ENCODE data around the gene UBE2G2. TPM values are rescaled to one million over a fixed set of nuclear protein-coding genes. Genes with fewer than 3 reads are reported as not detected.

Gene UBE2G2
- total RNA-seq, 2 donors from 2014 or later = 62.0 to 83.0 TPM

- no peak for DNase-seq
- ATAC-seq = no peak
- intact Hi-C loops (cut with DNase I) = no loop called here
Measured at GRCh38 chr21:44797775-44798174, 3.8 kb downstream of the UBE2G2 start.

GRCh38 chr21:44795342-44795741, 6.3 kb downstream of the UBE2G2 start:
- DNase-seq = no peak
- intact Hi-C loops (cut with DNase I) = no loop called here
- ATAC-seq = no peak

GRCh38 chr21:44793592-44794374, 7.8 kb downstream of the UBE2G2 start:
- DNase-seq = no peak
- intact Hi-C loops (cut with DNase I) = loop anchor here in 1 of 2 donors (2.0 kb wide), 1 partner anchor 283 kb away; no protein-coding TSS in a partner anchor
- ATAC-seq = no peak

GRCh38 chr21:44792702-44793591, 8.7 kb downstream of the UBE2G2 start:
- ATAC-seq (peak; percentile 87 to 92), DNase-seq (peak; percentile 51)
- intact Hi-C loops (cut with DNase I) = loop anchor here in 1 of 2 donors (2.0 kb wide), 1 partner anchor 282 kb away; no protein-coding TSS in a partner anchor

GRCh38 chr21:44791993-44792392, 9.6 kb downstream of the UBE2G2 start:
- intact Hi-C loops (cut with DNase I) = loop anchor here in 1 of 2 donors (2.0 kb wide), 1 partner anchor 281 kb away; no protein-coding TSS in a partner anchor
- DNase-seq (no peak), ATAC-seq (no peak)

GRCh38 chr21:44791246-44791645, 10.4 kb downstream of the UBE2G2 start:
- no peak for DNase-seq
- intact Hi-C loops (cut with DNase I) = no loop called here
- ATAC-seq = peak in 1 of 2 donors; percentile 64

GRCh38 chr21:44790368-44790767, 11.3 kb downstream of the UBE2G2 start:
- DNase-seq = no peak
- ATAC-seq = no peak
- intact Hi-C loops (cut with DNase I) = no loop called here

- intact Hi-C loops (cut with DNase I) = no loop called here
- no peak for ATAC-seq
Measured at GRCh38 chr21:44789880-44790279, 11.7 kb downstream of the UBE2G2 start.

GRCh38 chr21:44785620-44786335, 15.8 kb downstream of the UBE2G2 start:
- ATAC-seq = no peak
- intact Hi-C loops (cut with DNase I) = no loop called here
- no peak for DNase-seq

More at GRCh38 chr21:44789880-44790279, 11.7 kb downstream of the UBE2G2 start:
- no peak for DNase-seq

- DNase-seq (no peak), ATAC-seq (no peak)
- intact Hi-C loops (cut with DNase I) = no loop called here
Measured at GRCh38 chr21:44784810-44785209, 16.8 kb downstream of the UBE2G2 start.

GRCh38 chr21:44783020-44783696, 18.5 kb downstream of the UBE2G2 start:
- DNase-seq = no peak
- intact Hi-C loops (cut with DNase I) = no loop called here
- ATAC-seq = no peak

- ATAC-seq = no peak
- intact Hi-C loops (cut with DNase I) = no loop called here
- DNase-seq = no peak
Measured at GRCh38 chr21:44780767-44781459, 20.7 kb downstream of the UBE2G2 start.

GRCh38 chr21:44780137-44780502, 21.5 kb downstream of the UBE2G2 start:
- intact Hi-C loops (cut with DNase I) = no loop called here
- no peak for ATAC-seq

GRCh38 chr21:44779417-44780136, 22.0 kb downstream of the UBE2G2 start:
- DNase-seq (no peak), ATAC-seq (peak; percentile 44 to 53)
- intact Hi-C loops (cut with DNase I) = no loop called here

More at GRCh38 chr21:44780137-44780502, 21.5 kb downstream of the UBE2G2 start:
- DNase-seq = no peak

- DNase-seq (no peak), ATAC-seq (no peak)
- intact Hi-C loops (cut with DNase I) = no loop called here
Measured at GRCh38 chr21:44778983-44779382, 22.6 kb downstream of the UBE2G2 start.

- no peak for ATAC-seq
- intact Hi-C loops (cut with DNase I) = no loop called here
- no peak for DNase-seq
Measured at GRCh38 chr21:44778499-44778911, 23.1 kb downstream of the UBE2G2 start.

- intact Hi-C loops (cut with DNase I) = no loop called here
- DNase-seq (no peak), ATAC-seq (no peak)
Measured at GRCh38 chr21:44778094-44778493, 23.5 kb downstream of the UBE2G2 start.

- DNase-seq (no peak), ATAC-seq (no peak)
- intact Hi-C loops (cut with DNase I) = no loop called here
Measured at GRCh38 chr21:44774972-44775371, 26.6 kb downstream of the UBE2G2 start.
